Testis (tissue), 2 donors: Measurements from ENCODE around the gene SLC6A9.

ENCODE experiments used
- POLR2A ChIP-seq: fragments of 450-650 bp; IDR thresholded peaks from one replicate; pipeline ENCODE4 v1.6.1; 2017; ENCODE audit warnings: antibody characterized with exemption, mild to moderate bottlenecking, moderate library complexity
- TF ChIP-seq, protein P1 (sequence below), 3 experiments: fragments of 450-650 bp in 2 of 3; fragments of 200-600 bp in 1 of 3; sonication (generic) in 1 of 3; IDR thresholded peaks; one replicate each; pipeline ENCODE4 v1.5.1; 2016 to 2019; ENCODE audit warnings: antibody characterized with exemption in 3 of 3, mild to moderate bottlenecking in 2 of 3, moderate library complexity in 1 of 3

DNA sequence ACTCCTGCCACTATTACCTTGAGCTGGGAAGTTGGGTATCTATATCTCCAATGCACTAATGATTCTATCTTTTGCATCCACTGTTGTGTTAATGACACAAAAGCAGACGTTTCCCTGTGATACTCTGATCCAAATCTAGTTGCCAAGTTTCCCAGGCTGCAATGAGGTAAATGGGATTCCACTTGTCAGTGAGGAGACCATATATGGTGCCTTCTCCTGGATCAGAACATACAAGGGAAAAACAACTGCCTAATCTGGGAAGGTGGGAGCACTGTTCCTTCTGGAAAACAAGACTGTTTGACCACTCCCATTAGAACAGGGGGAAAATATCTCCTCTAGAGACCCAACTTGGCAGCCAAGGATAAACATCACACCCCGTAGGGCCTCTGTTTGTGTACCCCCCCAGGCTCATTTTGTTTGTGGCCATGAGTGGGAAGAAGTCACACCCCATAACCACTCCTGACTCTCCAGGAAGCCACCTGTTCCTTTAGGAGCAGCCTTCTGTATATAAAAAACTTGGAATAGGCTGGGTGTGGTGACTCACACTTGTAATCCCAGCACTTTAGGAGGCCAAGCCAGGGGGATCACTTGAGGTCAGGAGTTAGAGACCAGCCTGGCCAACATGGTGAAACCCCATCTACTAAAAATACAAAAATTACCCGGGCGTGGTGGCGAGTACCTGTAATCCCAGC is 28.5 kb upstream of the SLC6A9 start:
- TF ChIP-seq, protein P1, sequence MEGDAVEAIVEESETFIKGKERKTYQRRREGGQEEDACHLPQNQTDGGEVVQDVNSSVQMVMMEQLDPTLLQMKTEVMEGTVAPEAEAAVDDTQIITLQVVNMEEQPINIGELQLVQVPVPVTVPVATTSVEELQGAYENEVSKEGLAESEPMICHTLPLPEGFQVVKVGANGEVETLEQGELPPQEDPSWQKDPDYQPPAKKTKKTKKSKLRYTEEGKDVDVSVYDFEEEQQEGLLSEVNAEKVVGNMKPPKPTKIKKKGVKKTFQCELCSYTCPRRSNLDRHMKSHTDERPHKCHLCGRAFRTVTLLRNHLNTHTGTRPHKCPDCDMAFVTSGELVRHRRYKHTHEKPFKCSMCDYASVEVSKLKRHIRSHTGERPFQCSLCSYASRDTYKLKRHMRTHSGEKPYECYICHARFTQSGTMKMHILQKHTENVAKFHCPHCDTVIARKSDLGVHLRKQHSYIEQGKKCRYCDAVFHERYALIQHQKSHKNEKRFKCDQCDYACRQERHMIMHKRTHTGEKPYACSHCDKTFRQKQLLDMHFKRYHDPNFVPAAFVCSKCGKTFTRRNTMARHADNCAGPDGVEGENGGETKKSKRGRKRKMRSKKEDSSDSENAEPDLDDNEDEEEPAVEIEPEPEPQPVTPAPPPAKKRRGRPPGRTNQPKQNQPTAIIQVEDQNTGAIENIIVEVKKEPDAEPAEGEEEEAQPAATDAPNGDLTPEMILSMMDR (IDR thresholded peaks at IDR 0.05): no peak
- TF ChIP-seq POLR2A: no peak
